ENCODE data around the gene CCT6A.
"Not testable (repeated sequence)": the region's sequence is repeated elsewhere in the genome, so short reads cannot be mapped to it uniquely, and the experiment has no call there.

The CCT6A gene

DNA sequence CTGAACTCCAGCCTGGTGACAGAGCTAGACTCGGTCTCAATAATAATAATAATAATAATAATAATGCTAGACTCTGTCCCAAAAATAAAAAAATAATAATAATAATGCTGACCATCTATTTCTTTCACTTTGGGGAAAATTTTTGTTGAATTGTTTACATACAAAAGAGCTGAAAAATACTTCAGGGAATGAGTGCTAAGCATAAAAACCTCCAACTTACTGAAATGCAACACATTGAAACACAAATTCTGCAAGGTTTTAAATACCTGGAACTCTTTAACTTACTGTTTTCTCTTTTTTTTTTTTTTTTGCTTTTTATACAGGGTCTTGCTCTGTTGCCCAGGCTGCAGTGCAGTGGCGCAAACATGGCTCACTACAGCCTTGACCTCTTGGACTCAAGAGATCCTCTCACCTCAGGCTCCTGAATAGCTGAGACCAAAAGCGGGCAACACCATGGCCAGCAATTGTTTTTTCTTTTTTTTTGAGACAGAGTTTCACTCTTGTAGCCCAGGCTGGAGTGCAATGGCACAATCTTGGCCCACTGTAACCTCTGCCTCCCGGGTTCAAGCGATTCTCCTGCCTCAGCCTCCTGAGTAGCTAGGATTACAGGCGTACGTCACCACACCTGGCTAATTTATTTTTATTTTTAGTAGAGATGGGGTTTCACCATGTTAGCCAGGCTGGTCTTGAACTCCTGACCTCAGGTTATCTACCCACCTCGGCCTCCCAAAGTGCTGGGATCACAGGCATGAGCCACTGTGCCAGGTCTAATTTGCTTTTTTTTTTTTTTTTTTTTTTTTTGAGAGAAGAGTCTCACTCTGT, 46.8 kb downstream of the CCT6A start:
- not testable (repeated sequence) for DNase-seq (ENCODE audit: low read depth in 2 of 2)

- DNase-seq (ENCODE audit: low read depth in 2 of 2), result no peak
Measured at GRCh38 chr7:56099653-56100052, 48.1 kb downstream of the CCT6A start.

DNA sequence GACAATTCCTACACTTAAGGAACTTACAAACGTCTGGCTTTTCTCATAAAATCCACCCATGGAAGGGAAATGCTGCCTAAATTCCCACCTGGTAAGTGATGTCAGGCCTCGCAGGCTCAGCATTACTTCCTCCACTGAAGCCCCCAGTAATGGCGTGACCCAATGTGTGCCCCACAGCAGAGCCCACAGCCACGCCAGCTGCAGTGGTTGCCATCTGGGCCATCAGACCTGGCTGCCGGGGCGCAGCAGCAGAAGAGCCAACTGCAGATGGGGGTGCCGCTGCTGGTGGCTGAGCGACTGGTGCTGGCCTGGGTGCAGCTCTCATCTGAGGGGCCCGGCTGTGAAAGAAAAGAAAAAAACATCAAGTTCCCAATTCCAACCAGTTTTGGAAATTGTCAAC, 52.6 kb downstream of the CCT6A start:
- not testable (repeated sequence) for DNase-seq (ENCODE audit: low read depth in 2 of 2)

GRCh38 chr7:56105508-56105907, 53.9 kb downstream of the CCT6A start:
- DNase-seq (ENCODE audit: low read depth in 2 of 2), result no peak

DNA sequence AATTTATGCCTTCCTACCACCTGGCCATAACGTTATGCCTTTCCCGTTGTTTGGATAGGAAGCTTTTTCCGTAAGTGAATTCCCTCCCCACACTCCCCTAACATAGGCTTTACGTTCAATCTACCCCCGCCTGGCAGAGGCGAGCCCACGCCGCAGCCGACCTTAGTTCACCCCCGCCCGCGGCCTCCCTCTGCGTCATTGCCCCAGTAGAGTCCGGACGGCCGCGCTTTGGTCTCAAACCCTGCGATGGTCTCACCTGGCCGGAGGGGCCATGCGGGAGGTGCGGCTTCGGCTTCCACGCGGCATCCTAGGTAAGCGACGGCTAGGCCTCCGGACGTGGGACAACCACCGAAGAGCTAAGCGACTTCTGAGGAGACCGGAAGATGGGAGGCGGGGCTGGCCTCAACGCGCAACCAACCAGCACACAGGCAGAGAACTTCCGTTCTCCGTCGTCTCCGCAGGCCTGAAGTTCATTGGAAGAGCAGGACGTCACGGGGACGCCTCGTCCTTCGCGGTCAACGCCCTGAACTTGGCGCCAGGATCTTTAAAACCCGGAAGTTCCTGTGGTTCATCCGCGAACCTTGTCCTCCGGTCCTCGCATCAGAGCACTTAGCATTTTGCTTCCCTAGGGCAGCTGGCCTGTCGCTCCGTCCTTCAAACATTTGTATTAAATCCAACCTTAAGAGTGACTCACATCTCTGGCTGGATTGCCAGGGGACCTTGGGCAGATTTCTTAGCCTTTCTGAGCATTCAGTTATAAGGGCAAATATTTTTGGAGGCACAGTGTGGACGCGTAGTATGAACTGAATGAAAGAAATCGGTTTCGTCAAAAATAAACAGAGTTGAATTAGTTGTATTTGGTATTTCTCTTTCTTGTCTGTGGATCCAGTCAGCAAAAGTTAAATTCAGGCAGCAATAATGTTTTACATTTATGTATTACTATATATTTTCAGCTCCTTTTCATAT, 54.8 kb downstream of the CCT6A start, which contains the start of gene CHCHD2:
TSS of gene CHCHD2 (minus strand) at position 369 of the 966 bp plus-strand sequence. CDS start at position 306, 63 bp downstream.
- peak; percentile 78 to 81 for DNase-seq (ENCODE audit: low read depth in 2 of 2)

GRCh38 chr7:56107954-56108258, 56.3 kb downstream of the CCT6A start:
- DNase-seq (ENCODE audit: low read depth in 2 of 2), result no peak

- DNase-seq (ENCODE audit: low read depth in 2 of 2), result no peak
Measured at GRCh38 chr7:56110611-56111010, 59.0 kb downstream of the CCT6A start.

- not testable (repeated sequence) for DNase-seq (ENCODE audit: low read depth in 2 of 2)
Measured at GRCh38 chr7:56112244-56112643, 60.7 kb downstream of the CCT6A start.

Data from stimulated activated CD8-positive, alpha-beta memory T cell treated with anti-CD3 and anti-CD28 coated beads, Interleukin-7, amount 100 ng/mL, for 1 hour (primary cell).